Body of pancreas (tissue), 4 donors: ENCODE results near the gene UBE2E2. TPM values are rescaled to one million over a fixed set of nuclear protein-coding genes. Genes with fewer than 3 reads are reported as not detected.
A peak's percentile ranks its signal among the peaks of the same experiment; 100 is the strongest.

Source experiments
- ATAC-seq: fragments of 150-250 bp; one replicate; pipeline ENCODE4 v1.9.1; 2016
- DNase-seq, 4 donors: peaks; one replicate each; pipeline ENCODE4 v3.0.0-alpha.2; 2019
- H3K27ac ChIP-seq, 4 donors: fragments of 200-600 bp; sonication (generic); 1 replicate in 3 of 4; 2 replicates in 1 of 4; pipeline versions ENCODE4 v1.5.1 to v1.6.1; 2016 to 2019; ENCODE audit warnings: mild to moderate bottlenecking in 1 of 4, mixed read lengths in 1 of 4, moderate library complexity in 1 of 4
- H3K27me3 ChIP-seq, 2 donors: fragments of 200-600 bp; sonication (generic); one replicate each; pipeline ENCODE4 v1.6.0; 2016; ENCODE audit warnings: mild to moderate bottlenecking in 1 of 2
- H3K36me3 ChIP-seq, 2 donors: fragments of 200-600 bp; sonication (generic); replicated peaks in 1 of 2; 2 replicates each; pipeline ENCODE4 v1.5.1; 2016; ENCODE audit warnings: low read depth in 2 of 2; ENCODE audit not compliant: insufficient read depth in 1 of 2
- H3K4me1 ChIP-seq: fragments of 200-600 bp; sonication (generic); one replicate; pipeline ENCODE4 v1.6.0; 2016
- H3K4me3 ChIP-seq, 2 donors: fragments of 200-600 bp; sonication (generic); 1 replicate in 1 of 2; 2 replicates in 1 of 2; pipeline ENCODE4 v1.5.1; 2016 to 2019
- H3K9me3 ChIP-seq, 3 donors: fragments of 200-600 bp; sonication (generic); 1 replicate in 2 of 3; 2 replicates in 1 of 3; pipeline ENCODE4 v1.5.1; 2016
- CTCF ChIP-seq, 7 experiments: fragments of 450-650 bp in 4 of 7; fragments of 200-600 bp in 3 of 7; sonication (generic) in 3 of 7; IDR thresholded peaks; one replicate each; pipeline ENCODE4 v1.5.1; 2016 to 2019; ENCODE audit warnings: antibody characterized with exemption in 7 of 7
- POLR2A ChIP-seq, 3 donors: fragments of 450-650 bp; IDR thresholded peaks; one replicate each; pipeline ENCODE4 v1.6.1; 2016; ENCODE audit warnings: antibody characterized with exemption in 3 of 3, mild to moderate bottlenecking in 2 of 3
- WGBS, 2 donors: methylation state at CpG; one replicate each; pipeline ENCODE4 v1.1.5; 2017; 5-methylcytosine and 5-hydroxymethylcytosine counted together
- intact Hi-C: fragments of 100-400 bp; cut with DNase I; formaldehyde crosslinking; loops from one replicate; pipeline ENCODE4 v1.15.1; 2023
- total RNA-seq, 2 donors: library from RNA; depleted of rRNA; stranded (reverse); fragments of >200 nt; gene quantifications; one replicate each; pipeline ENCODE4 v1.1.0, GENCODE V29; 2016

The UBE2E2 gene
- total RNA-seq, 2 donors from 2014 or later, result 7.8 to 23.7 TPM

- DNase-seq (no peak), ATAC-seq (no peak)
- Histone ChIP-seq H3K27me3 (no peaks in the 10 kb centered on the region), H3K27ac (no peak overlapping the region), H3K36me3 (no peaks in the 10 kb centered on the region), H3K9me3 (no peaks in the 10 kb centered on the region), H3K4me3 (no peak overlapping the region), H3K4me1 (no peaks in the 10 kb centered on the region)
- TF ChIP-seq CTCF (IDR thresholded peaks at IDR 0.05), result no peak
- TF ChIP-seq POLR2A (IDR thresholded peaks at IDR 0.05), result no peak
- intact Hi-C loops, result no loop called here
- 52 to 53% methylated on average over 10 of the region's 10 CpGs for WGBS, 2 donors
These were observed 41.1 kb upstream of the UBE2E2 start for GRCh38 chr3:23161896-23162570.

- WGBS, 2 donors, result 64 to 79% methylated on average over 2 of the region's 2 CpGs
- Histone ChIP-seq H3K9me3 (no peaks in the 10 kb centered on the region), H3K4me1 (no peaks in the 10 kb centered on the region), H3K27ac (no peak overlapping the region), H3K4me3 (no peak overlapping the region), H3K36me3 (no peaks in the 10 kb centered on the region), H3K27me3 (no peaks in the 10 kb centered on the region)
- intact Hi-C loops, result no loop called here
- DNase-seq (no peak), ATAC-seq (no peak)
- TF ChIP-seq POLR2A (IDR thresholded peaks at IDR 0.05), result no peak
- no peak for TF ChIP-seq CTCF (IDR thresholded peaks at IDR 0.05)
These were observed 40.2 kb upstream of the UBE2E2 start for GRCh38 chr3:23162934-23163333.

GRCh38 chr3:23164746-23165145, 38.4 kb upstream of the UBE2E2 start:
- H3K36me3 ChIP-seq, result no peaks in the 10 kb centered on the region
- DNase-seq, result no peak
- H3K27me3 ChIP-seq, result no peaks in the 10 kb centered on the region
- no peaks in the 10 kb centered on the region for H3K9me3 ChIP-seq
- intact Hi-C loops, result no loop called here
- no peaks in the 10 kb centered on the region for H3K4me1 ChIP-seq
- no peak overlapping the region for H3K4me3 ChIP-seq
- TF ChIP-seq CTCF (IDR thresholded peaks at IDR 0.05) (no peak), POLR2A (IDR thresholded peaks at IDR 0.05) (no peak)
- no peak for ATAC-seq
- H3K27ac ChIP-seq, result no peak overlapping the region
- WGBS, 2 donors, result 71 to 91% methylated on average over 1 of the region's 1 CpG

- Histone ChIP-seq H3K4me3 (no peak overlapping the region), H3K4me1 (no peaks in the 10 kb centered on the region), H3K36me3 (no peaks in the 10 kb centered on the region), H3K27ac (no peak overlapping the region), H3K9me3 (no peaks in the 10 kb centered on the region), H3K27me3 (no peaks in the 10 kb centered on the region)
- intact Hi-C loops, result no loop called here
- DNase-seq (no peak), ATAC-seq (no peak)
- no peak for TF ChIP-seq CTCF (IDR thresholded peaks at IDR 0.05)
- TF ChIP-seq POLR2A (IDR thresholded peaks at IDR 0.05), result no peak
- 88 to 92% methylated on average over 2 of the region's 2 CpGs for WGBS, 2 donors
These were observed 37.6 kb upstream of the UBE2E2 start for GRCh38 chr3:23165571-23165970.

GRCh38 chr3:23166276-23166675, 36.9 kb upstream of the UBE2E2 start:
- no peak overlapping the region for H3K4me3 ChIP-seq
- intact Hi-C loops, result no loop called here
- no peaks in the 10 kb centered on the region for H3K4me1 ChIP-seq
- ATAC-seq (peak; percentile 33), DNase-seq (no peak)
- no peaks in the 10 kb centered on the region for H3K27me3 ChIP-seq
- H3K36me3 ChIP-seq, result no peaks in the 10 kb centered on the region
- no peaks in the 10 kb centered on the region for H3K9me3 ChIP-seq
- TF ChIP-seq POLR2A (IDR thresholded peaks at IDR 0.05) (no peak), CTCF (IDR thresholded peaks at IDR 0.05) (no peak)
- no peak overlapping the region for H3K27ac ChIP-seq
- 19 to 52% methylated on average over 3 of the region's 3 CpGs for WGBS, 2 donors
